ENCODE measurements around the gene LAMA4. TPM values are rescaled to one million over a fixed set of nuclear protein-coding genes. Genes with fewer than 3 reads are reported as not detected.

LAMA4 gene
- total and polyA plus RNA-seq, 3 donors from 2014 or later: 37.6 to 61.0 (median 49.2) TPM

- Histone ChIP-seq H3K27me3 (no peaks in the 10 kb centered on the region), H3K27ac (no peak overlapping the region), H3K9me3 (no peaks in the 10 kb centered on the region), H3K4me3 (no peak overlapping the region), H3K4me1 (peaks cover 2% of the 10 kb centered on the region), H3K36me3 (ENCODE audit: low read depth, missing control alignments) (no peaks in the 10 kb centered on the region)
- peak; percentile 27 for DNase-seq
- TF ChIP-seq, protein P1, sequence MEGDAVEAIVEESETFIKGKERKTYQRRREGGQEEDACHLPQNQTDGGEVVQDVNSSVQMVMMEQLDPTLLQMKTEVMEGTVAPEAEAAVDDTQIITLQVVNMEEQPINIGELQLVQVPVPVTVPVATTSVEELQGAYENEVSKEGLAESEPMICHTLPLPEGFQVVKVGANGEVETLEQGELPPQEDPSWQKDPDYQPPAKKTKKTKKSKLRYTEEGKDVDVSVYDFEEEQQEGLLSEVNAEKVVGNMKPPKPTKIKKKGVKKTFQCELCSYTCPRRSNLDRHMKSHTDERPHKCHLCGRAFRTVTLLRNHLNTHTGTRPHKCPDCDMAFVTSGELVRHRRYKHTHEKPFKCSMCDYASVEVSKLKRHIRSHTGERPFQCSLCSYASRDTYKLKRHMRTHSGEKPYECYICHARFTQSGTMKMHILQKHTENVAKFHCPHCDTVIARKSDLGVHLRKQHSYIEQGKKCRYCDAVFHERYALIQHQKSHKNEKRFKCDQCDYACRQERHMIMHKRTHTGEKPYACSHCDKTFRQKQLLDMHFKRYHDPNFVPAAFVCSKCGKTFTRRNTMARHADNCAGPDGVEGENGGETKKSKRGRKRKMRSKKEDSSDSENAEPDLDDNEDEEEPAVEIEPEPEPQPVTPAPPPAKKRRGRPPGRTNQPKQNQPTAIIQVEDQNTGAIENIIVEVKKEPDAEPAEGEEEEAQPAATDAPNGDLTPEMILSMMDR (IDR thresholded peaks at IDR 0.05): no peak
- TF ChIP-seq POLR2A (IDR thresholded peaks at IDR 0.05): no peak
- intact Hi-C loops (cut with DNase I; ENCODE audit: low total_unique reads): no loop called here
- 66 to 72% methylated on average over 7 of the region's 7 CpGs for WGBS, 2 donors
Observed at GRCh38 chr6:112228480-112229332, 25.7 kb downstream of the LAMA4 start.

DNA sequence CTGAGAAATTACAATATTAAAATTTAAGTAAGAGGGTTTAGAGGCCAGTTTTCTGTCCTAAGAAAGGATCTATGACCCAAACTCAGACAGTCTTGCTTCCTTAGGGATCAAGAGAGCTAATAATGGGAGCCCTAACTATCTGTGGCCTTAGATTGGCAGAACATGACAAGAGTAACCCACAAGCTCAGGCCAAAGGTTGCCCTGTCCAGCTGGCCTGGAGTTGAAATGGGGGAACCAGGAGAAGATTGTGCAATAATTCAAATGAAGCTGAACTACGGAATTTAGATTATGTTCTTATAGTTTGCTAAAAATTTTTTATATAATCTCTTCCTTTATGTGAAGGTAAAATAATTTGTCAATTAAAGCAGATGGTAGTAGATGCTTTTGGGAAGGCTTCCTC, 26.4 kb downstream of the LAMA4 start:
- no peaks in the 10 kb centered on the region for H3K36me3 ChIP-seq (ENCODE audit: low read depth, missing control alignments)
- no peaks in the 10 kb centered on the region for H3K9me3 ChIP-seq
- H3K4me1 ChIP-seq: no peaks in the 10 kb centered on the region
- H3K4me3 ChIP-seq: no peak overlapping the region
- intact Hi-C loops (cut with DNase I; ENCODE audit: low total_unique reads): no loop called here
- H3K27ac ChIP-seq: peak overlapping the region in 1 of 2 donors; percentile 28
- TF ChIP-seq POLR2A (IDR thresholded peaks at IDR 0.05): no peak
- TF ChIP-seq, protein P1 (IDR thresholded peaks at IDR 0.05): no peak
- no peaks in the 10 kb centered on the region for H3K27me3 ChIP-seq
- no peak for DNase-seq
- 76 to 94% methylated on average over 1 of the region's 1 CpG for WGBS, 2 donors

DNA sequence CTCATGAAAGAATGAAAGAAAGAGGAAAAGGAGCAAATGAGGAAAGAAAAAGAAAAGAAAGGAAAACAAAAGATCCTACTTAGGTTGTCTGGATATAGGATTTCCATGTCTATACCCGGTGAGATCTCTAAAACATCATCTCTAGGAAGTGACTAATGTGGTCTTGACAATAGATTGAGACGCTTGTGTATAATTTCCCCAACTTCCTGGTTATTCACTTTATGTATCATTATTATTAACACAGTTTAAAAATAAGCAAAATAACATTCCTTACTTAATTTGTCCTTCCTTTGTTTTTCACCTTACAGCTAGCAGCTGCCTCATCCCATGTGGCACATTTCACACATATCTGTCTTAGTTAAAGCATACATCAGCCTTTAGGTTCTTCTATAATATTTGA, 27.0 kb downstream of the LAMA4 start:
- TF ChIP-seq, protein P1 (IDR thresholded peaks at IDR 0.05): no peak
- TF ChIP-seq POLR2A (IDR thresholded peaks at IDR 0.05): no peak
- Histone ChIP-seq H3K4me1 (no peaks in the 10 kb centered on the region), H3K9me3 (no peaks in the 10 kb centered on the region), H3K27ac (peak overlapping the region in 1 of 2 donors; percentile 28), H3K27me3 (no peaks in the 10 kb centered on the region), H3K36me3 (ENCODE audit: low read depth, missing control alignments) (no peaks in the 10 kb centered on the region), H3K4me3 (no peak overlapping the region)
- DNase-seq: no peak
- intact Hi-C loops (cut with DNase I; ENCODE audit: low total_unique reads): no loop called here
- 84 to 86% methylated on average over 2 of the region's 2 CpGs for WGBS, 2 donors

GRCh38 chr6:112225691-112226090, 28.7 kb downstream of the LAMA4 start:
- no peaks in the 10 kb centered on the region for H3K27me3 ChIP-seq
- H3K36me3 ChIP-seq (ENCODE audit: low read depth, missing control alignments): no peaks in the 10 kb centered on the region
- TF ChIP-seq, protein P1 (IDR thresholded peaks at IDR 0.05): no peak
- TF ChIP-seq POLR2A (IDR thresholded peaks at IDR 0.05): no peak
- no peak for DNase-seq
- no peaks in the 10 kb centered on the region for H3K4me1 ChIP-seq
- no peak overlapping the region for H3K4me3 ChIP-seq
- no peaks in the 10 kb centered on the region for H3K9me3 ChIP-seq
- no peak overlapping the region for H3K27ac ChIP-seq
- intact Hi-C loops (cut with DNase I; ENCODE audit: low total_unique reads): no loop called here
- 63 to 84% methylated on average over 1 of the region's 1 CpG for WGBS, 2 donors

DNA sequence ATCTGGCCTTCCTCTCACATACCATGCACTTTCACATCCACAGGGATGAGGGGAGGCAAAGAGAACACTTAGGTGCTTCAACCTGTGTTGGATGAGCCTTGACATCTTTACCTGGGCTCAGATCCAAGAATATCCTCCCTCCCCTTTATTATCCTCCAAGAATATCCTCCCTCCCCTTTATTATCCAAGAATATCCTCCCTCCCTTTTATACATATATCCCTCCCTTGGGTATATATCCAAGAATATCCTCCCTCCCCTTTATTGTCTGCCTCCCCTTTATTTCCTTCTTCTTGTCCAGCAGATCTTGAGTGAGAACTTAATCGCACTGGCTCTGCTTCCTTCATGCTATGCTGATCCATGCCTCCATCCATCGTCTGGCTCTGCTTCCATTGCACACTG, 30.3 kb downstream of the LAMA4 start:
- Histone ChIP-seq H3K9me3 (no peaks in the 10 kb centered on the region), H3K4me3 (no peak overlapping the region), H3K4me1 (no peaks in the 10 kb centered on the region), H3K27me3 (no peaks in the 10 kb centered on the region), H3K36me3 (ENCODE audit: low read depth, missing control alignments) (no peaks in the 10 kb centered on the region), H3K27ac (peak overlapping the region in 1 of 2 donors; percentile 25)
- DNase-seq: no peak
- intact Hi-C loops (cut with DNase I; ENCODE audit: low total_unique reads): no loop called here
- no peak for TF ChIP-seq POLR2A (IDR thresholded peaks at IDR 0.05)
- TF ChIP-seq, protein P1 (IDR thresholded peaks at IDR 0.05): no peak
- 83 to 92% methylated on average over 2 of the region's 2 CpGs for WGBS, 2 donors

Data from testis (tissue), 3 donors.